Activated CD4-positive, CD25-positive, alpha-beta regulatory T cell (primary cell): Measurements from ENCODE around the gene NMU.
A peak's percentile ranks its signal among the peaks of the same experiment; 100 is the strongest.
"Not testable (repeated sequence)": the region's sequence is repeated elsewhere in the genome, so short reads cannot be mapped to it uniquely, and the experiment has no call there.

Source experiments
- DNase-seq, 4 experiments: peaks; one replicate each; lab custom pipeline; 2025; lab: John Stamatoyannopoulos, UW

NMU gene

GRCh38 chr4:55560096-55560495 is 76.0 kb downstream of the NMU start:
- DNase-seq, result no peak

GRCh38 chr4:55554453-55555030 is 81.6 kb downstream of the NMU start:
- no peak for DNase-seq

GRCh38 chr4:55553441-55554201 is 82.5 kb downstream of the NMU start:
- DNase-seq, result no peak

- DNase-seq, result not testable (repeated sequence)
Observed at GRCh38 chr4:55551964-55552363, 84.1 kb downstream of the NMU start.

- no peak for DNase-seq
Observed at GRCh38 chr4:55549888-55550287, 86.2 kb downstream of the NMU start.

- no peak for DNase-seq
Observed at GRCh38 chr4:55547918-55548317, 88.2 kb downstream of the NMU start.

- no peak for DNase-seq
Observed at GRCh38 chr4:55547466-55547770, 88.7 kb downstream of the NMU start.

- DNase-seq, result peak; percentile 60 to 85 (median 73)
Observed at GRCh38 chr4:55546756-55547465, 89.2 kb downstream of the NMU start, which contains the start of gene CLOCK. Gene CLOCK (minus strand): TSS chr4:55546909. CDS start chr4:55482785, 64,124 bp downstream.

- no peak for DNase-seq
Observed at GRCh38 chr4:55546506-55546755, 89.7 kb downstream of the NMU start.

GRCh38 chr4:55545641-55546505 is 90.2 kb downstream of the NMU start:
- DNase-seq, result peak; percentile 17 to 57 (median 34)
